Nephron (organoid): Measurements from ENCODE around the gene FAM83D.

Source experiments
- H3K27ac Mint-ChIP-seq, 3 experiments: 2 replicates each; pipeline ENCODE4 v1.8.0; 2020; ENCODE audit warnings: mixed read lengths in 3 of 3, mild to moderate bottlenecking in 2 of 3, moderate library complexity in 1 of 3
- H3K27me3 Mint-ChIP-seq: 2 replicates; pipeline ENCODE4 v1.8.0; 2021; ENCODE audit warnings: low read depth, mild to moderate bottlenecking, moderate library complexity, mixed read lengths
- H3K36me3 Mint-ChIP-seq: 2 replicates; pipeline ENCODE4 v1.8.0; 2020; ENCODE audit warnings: low read depth, mixed read lengths
- H3K4me1 Mint-ChIP-seq: 2 replicates; pipeline ENCODE4 v1.8.0; 2020; ENCODE audit warnings: mixed read lengths
- H3K4me3 Mint-ChIP-seq, 3 experiments: 2 replicates each; pipeline ENCODE4 v1.8.0; 2020; ENCODE audit warnings: mild to moderate bottlenecking in 3 of 3, mixed read lengths in 3 of 3, moderate library complexity in 2 of 3
- H3K9me3 Mint-ChIP-seq: 2 replicates; pipeline ENCODE4 v1.8.0; 2020; ENCODE audit warnings: mixed read lengths
- TF ChIP-seq, protein P1 (sequence below), 3 experiments: fragments of 200-600 bp; sonication (generic); IDR thresholded peaks; one replicate each; pipeline ENCODE4 v1.5.0; 2021; ENCODE audit warnings: antibody characterized with exemption in 3 of 3; ENCODE audit not compliant: unreplicated experiment in 3 of 3

FAM83D gene

DNA sequence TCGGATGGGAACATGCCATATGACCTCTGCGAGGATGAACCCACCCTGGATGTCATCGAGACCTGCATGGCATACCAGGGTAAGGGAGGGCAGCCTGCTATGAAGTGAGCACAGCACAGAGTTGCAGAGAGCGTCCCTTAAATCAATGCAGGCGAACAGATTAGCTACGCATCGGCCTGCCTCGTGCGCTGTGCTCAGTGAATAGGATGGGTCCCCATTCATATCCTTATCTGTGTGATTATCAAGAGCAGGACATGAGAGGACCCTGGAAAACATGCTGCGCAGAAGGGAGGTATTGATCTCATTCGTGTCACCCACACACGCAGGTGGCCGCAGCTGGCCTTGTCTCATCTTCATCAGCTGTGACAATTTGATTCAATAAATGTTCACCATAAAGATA, 25.6 kb upstream of the FAM83D start:
- no peaks in the 10 kb centered on the region for H3K4me1 Mint-ChIP-seq
- no peaks in the 10 kb centered on the region for H3K36me3 Mint-ChIP-seq
- H3K9me3 Mint-ChIP-seq: no peaks in the 10 kb centered on the region
- H3K27me3 Mint-ChIP-seq: peaks cover 68% of the 10 kb centered on the region
- TF ChIP-seq, protein P1, sequence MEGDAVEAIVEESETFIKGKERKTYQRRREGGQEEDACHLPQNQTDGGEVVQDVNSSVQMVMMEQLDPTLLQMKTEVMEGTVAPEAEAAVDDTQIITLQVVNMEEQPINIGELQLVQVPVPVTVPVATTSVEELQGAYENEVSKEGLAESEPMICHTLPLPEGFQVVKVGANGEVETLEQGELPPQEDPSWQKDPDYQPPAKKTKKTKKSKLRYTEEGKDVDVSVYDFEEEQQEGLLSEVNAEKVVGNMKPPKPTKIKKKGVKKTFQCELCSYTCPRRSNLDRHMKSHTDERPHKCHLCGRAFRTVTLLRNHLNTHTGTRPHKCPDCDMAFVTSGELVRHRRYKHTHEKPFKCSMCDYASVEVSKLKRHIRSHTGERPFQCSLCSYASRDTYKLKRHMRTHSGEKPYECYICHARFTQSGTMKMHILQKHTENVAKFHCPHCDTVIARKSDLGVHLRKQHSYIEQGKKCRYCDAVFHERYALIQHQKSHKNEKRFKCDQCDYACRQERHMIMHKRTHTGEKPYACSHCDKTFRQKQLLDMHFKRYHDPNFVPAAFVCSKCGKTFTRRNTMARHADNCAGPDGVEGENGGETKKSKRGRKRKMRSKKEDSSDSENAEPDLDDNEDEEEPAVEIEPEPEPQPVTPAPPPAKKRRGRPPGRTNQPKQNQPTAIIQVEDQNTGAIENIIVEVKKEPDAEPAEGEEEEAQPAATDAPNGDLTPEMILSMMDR (IDR thresholded peaks at IDR 0.05; ENCODE audit: unreplicated experiment in 3 of 3): no peak
- no peak overlapping the region for H3K27ac Mint-ChIP-seq
- no peak overlapping the region for H3K4me3 Mint-ChIP-seq

- Mint-ChIP-seq H3K9me3 (peaks cover 3% of the 10 kb centered on the region), H3K4me3 (no peak overlapping the region), H3K27me3 (peaks cover 53% of the 10 kb centered on the region), H3K27ac (no peak overlapping the region), H3K36me3 (no peaks in the 10 kb centered on the region), H3K4me1 (no peaks in the 10 kb centered on the region)
- TF ChIP-seq, protein P1 (IDR thresholded peaks at IDR 0.05; ENCODE audit: unreplicated experiment in 3 of 3): no peak
Observed at GRCh38 chr20:38902601-38903000, 23.6 kb upstream of the FAM83D start.

DNA sequence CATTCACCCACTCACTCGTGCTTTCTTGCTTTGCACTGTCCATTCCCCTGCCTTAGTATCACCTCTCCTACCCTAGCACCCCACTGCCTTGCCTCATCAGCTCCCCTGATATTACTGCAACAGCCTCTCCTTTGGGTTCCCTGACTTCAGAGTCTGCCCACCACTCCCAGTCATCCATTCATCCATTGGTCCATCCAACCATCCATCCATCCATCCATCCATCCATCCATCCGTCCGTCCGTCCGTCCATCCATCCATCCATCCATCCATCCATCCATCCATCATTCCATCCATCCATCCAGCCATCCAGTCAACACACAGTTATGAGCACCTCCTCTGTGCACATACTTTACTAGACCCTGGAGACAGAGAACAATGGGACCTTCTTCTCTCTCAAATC, 22.9 kb upstream of the FAM83D start:
- TF ChIP-seq, protein P1 (IDR thresholded peaks at IDR 0.05; ENCODE audit: unreplicated experiment in 3 of 3): no peak
- Mint-ChIP-seq H3K36me3 (no peaks in the 10 kb centered on the region), H3K4me3 (no peak overlapping the region), H3K27me3 (peaks cover 53% of the 10 kb centered on the region), H3K27ac (no peak overlapping the region), H3K4me1 (no peaks in the 10 kb centered on the region), H3K9me3 (peaks cover 3% of the 10 kb centered on the region)

DNA sequence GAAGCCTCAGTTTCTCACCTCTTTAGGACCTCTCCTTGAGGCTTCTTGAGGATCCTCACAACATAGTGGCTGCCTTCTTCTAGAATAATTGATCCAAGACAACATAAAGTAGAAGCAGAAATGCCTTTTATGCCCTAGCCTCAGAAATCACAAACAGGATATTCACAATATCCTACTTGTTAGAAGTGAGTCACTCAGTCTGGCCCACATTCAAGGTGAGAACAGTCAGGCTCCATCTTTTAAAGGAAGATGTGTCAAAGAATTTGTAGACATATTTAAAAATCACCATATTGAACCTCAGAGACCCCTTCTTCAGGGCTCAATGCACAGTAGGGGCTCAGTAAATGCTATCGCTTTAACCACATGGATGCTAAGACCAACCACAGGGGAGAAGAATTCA, 20.8 kb upstream of the FAM83D start:
- peaks cover 3% of the 10 kb centered on the region for H3K9me3 Mint-ChIP-seq
- H3K4me3 Mint-ChIP-seq: no peak overlapping the region
- TF ChIP-seq, protein P1 (IDR thresholded peaks at IDR 0.05; ENCODE audit: unreplicated experiment in 3 of 3): no peak
- H3K27ac Mint-ChIP-seq: no peak overlapping the region
- H3K4me1 Mint-ChIP-seq: no peaks in the 10 kb centered on the region
- H3K27me3 Mint-ChIP-seq: peaks cover 43% of the 10 kb centered on the region
- H3K36me3 Mint-ChIP-seq: no peaks in the 10 kb centered on the region

- Mint-ChIP-seq H3K36me3 (no peaks in the 10 kb centered on the region), H3K27ac (no peak overlapping the region), H3K27me3 (peaks cover 45% of the 10 kb centered on the region), H3K9me3 (peaks cover 3% of the 10 kb centered on the region), H3K4me1 (no peaks in the 10 kb centered on the region), H3K4me3 (no peak overlapping the region)
- TF ChIP-seq, protein P1 (IDR thresholded peaks at IDR 0.05; ENCODE audit: unreplicated experiment in 3 of 3): no peak
Observed at GRCh38 chr20:38907918-38908677, 18.1 kb upstream of the FAM83D start.

DNA sequence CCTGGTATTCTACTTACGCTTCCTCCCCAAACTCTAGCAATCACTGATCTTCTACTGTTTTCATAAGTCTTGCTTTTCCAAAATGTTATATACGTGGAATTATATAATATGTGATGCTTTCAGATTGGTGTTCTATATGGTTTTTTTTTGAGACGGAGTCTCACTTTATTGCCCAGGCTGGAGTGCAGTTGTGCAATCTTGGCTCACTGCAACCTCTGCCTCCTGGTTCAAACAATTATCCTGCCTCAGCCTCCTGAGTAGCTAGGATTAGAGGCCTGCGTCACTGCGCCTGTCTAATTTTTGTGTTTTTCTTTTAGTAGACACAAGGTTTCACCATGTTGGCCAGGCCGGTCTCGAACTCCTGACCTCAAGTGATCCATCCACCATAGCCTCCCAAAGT, 10.9 kb upstream of the FAM83D start:
- TF ChIP-seq, protein P1 (IDR thresholded peaks at IDR 0.05; ENCODE audit: unreplicated experiment in 3 of 3): no peak
- H3K4me1 Mint-ChIP-seq: no peaks in the 10 kb centered on the region
- H3K27me3 Mint-ChIP-seq: peaks cover 27% of the 10 kb centered on the region
- no peak overlapping the region for H3K27ac Mint-ChIP-seq
- H3K4me3 Mint-ChIP-seq: no peak overlapping the region
- H3K9me3 Mint-ChIP-seq: no peaks in the 10 kb centered on the region
- H3K36me3 Mint-ChIP-seq: no peaks in the 10 kb centered on the region
